Effector memory CD4-positive, alpha-beta T cell (primary cell): ENCODE data around the gene SNIP1.
"Not testable (repeated sequence)": the region's sequence is repeated elsewhere in the genome, so short reads cannot be mapped to it uniquely, and the experiment has no call there.

ENCODE experiments used
- DNase-seq, 3 donors: peaks; one replicate each; pipeline ENCODE4 v3.0.0-alpha.2; 2020
- H3K27ac ChIP-seq: 2 replicates; pipeline ENCODE4 v1.7.0; 2013; ENCODE audit warnings: mild to moderate bottlenecking, low read length, moderate library complexity; ENCODE audit not compliant: insufficient read depth, poor library complexity, severe bottlenecking
- H3K27me3 ChIP-seq: replicated peaks from 2 replicates; pipeline ENCODE4 v1.7.0; 2013; ENCODE audit warnings: mild to moderate bottlenecking, low read length; ENCODE audit not compliant: insufficient read depth, control insufficient read depth, poor library complexity, severe bottlenecking
- H3K36me3 ChIP-seq: 2 replicates; pipeline ENCODE4 v1.7.0; 2013; ENCODE audit warnings: mild to moderate bottlenecking, low read length, moderate library complexity; ENCODE audit not compliant: control insufficient read depth, insufficient read depth
- H3K4me1 ChIP-seq: 2 replicates; pipeline ENCODE4 v1.7.0; 2013; ENCODE audit warnings: low read length, mild to moderate bottlenecking; ENCODE audit not compliant: control insufficient read depth, insufficient read depth, poor library complexity, severe bottlenecking
- H3K4me3 ChIP-seq: 2 replicates; pipeline ENCODE4 v1.7.0; 2013; ENCODE audit warnings: low read length, low read depth, mild to moderate bottlenecking; ENCODE audit not compliant: insufficient read depth, poor library complexity, severe bottlenecking
- H3K9me3 ChIP-seq: 2 replicates; pipeline ENCODE4 v1.7.0; 2013; ENCODE audit warnings: mild to moderate bottlenecking, low read length, moderate library complexity; ENCODE audit not compliant: control insufficient read depth

Gene SNIP1

GRCh38 chr1:37514350-37515184 is 39.5 kb downstream of the SNIP1 start, which contains the start of gene MEAF6:
Gene MEAF6 (minus strand): TSS chr1:37514766. CDS start chr1:37514746, 20 bp downstream.
- Histone ChIP-seq H3K27ac (peak within 1 kb of the TSS; percentile 83), H3K27me3 (no peaks in the 10 kb centered on the region), H3K4me3 (peak within 1 kb of the TSS; percentile 71), H3K36me3 (peaks cover 10% of the 10 kb centered on the region), H3K9me3 (no peaks in the 10 kb centered on the region), H3K4me1 (peaks cover 10% of the 10 kb centered on the region)
- peak; percentile 71 to 79 (median 73) for DNase-seq

DNA sequence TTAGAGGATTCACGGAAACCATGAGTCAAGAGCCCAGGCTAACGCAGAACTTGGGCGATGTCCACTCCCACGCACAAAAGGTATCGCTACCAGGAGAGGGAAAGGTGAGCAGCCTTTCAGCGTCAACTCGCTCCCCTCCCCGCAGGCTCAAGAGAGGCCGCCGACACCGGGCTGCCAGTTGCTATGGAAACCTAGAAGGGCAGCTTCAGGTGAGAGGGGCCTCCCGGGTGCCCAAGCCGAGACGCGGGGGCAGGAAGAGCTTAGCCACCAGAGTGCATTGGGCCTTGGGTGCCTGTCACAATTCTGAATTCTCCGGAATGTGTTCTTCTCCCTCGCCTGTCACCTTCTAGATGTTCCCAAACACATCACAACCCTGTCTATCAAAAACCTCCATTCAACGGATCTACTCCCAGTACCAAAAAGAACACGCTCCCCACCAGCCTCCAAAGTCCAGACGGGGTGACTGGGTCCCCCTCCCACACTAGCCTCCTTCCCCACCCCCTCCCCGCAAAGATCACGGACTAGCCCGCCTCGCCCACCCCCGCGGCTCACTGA is 40.2 kb downstream of the SNIP1 start:
- Histone ChIP-seq H3K4me3 (peak overlapping the region; percentile 71), H3K36me3 (peaks cover 15% of the 10 kb centered on the region), H3K27me3 (no peaks in the 10 kb centered on the region), H3K27ac (peak overlapping the region; percentile 83), H3K9me3 (no peaks in the 10 kb centered on the region), H3K4me1 (peaks cover 10% of the 10 kb centered on the region)
- peak; percentile 22 to 39 (median 25) for DNase-seq

DNA sequence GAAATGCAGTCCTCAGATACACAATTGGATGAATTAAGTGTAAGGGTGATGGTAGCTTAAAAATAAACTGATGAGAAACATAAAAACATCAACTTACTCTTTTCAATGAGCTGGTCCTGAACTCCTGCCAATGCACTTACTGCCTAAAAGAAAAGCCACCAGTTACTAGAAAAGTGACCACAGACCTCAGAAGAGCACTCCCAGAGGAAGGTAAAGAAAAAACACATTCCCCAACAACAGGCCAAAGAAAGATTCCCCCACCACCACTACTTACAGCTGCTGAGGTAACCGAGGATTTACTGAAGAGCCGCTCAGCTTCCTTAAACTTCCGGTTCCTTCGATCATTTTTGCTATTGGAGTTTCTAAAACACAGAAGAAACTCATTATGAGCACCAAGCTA is 44.9 kb downstream of the SNIP1 start:
- Histone ChIP-seq H3K36me3 (peaks cover 42% of the 10 kb centered on the region), H3K4me3 (no peak overlapping the region), H3K9me3 (no peaks in the 10 kb centered on the region), H3K27me3 (no peaks in the 10 kb centered on the region), H3K27ac (no peak overlapping the region), H3K4me1 (peaks cover 6% of the 10 kb centered on the region)
- no peak for DNase-seq

GRCh38 chr1:37506740-37507139 is 47.4 kb downstream of the SNIP1 start:
- Histone ChIP-seq H3K4me1 (no peaks in the 10 kb centered on the region), H3K27ac (no peak overlapping the region), H3K4me3 (no peak overlapping the region), H3K9me3 (no peaks in the 10 kb centered on the region), H3K27me3 (no peaks in the 10 kb centered on the region), H3K36me3 (peaks cover 52% of the 10 kb centered on the region)
- DNase-seq, result no peak

- peaks cover 62% of the 10 kb centered on the region for H3K36me3 ChIP-seq
Observed at GRCh38 chr1:37502791-37503190, 51.3 kb downstream of the SNIP1 start.

GRCh38 chr1:37502104-37502503 is 52.0 kb downstream of the SNIP1 start:
- Histone ChIP-seq H3K4me3 (no peak overlapping the region), H3K36me3 (peaks cover 59% of the 10 kb centered on the region), H3K9me3 (no peaks in the 10 kb centered on the region), H3K27me3 (no peaks in the 10 kb centered on the region), H3K4me1 (no peaks in the 10 kb centered on the region), H3K27ac (no peak overlapping the region)
- no peak for DNase-seq

More at GRCh38 chr1:37502791-37503190, 51.3 kb downstream of the SNIP1 start:
- H3K9me3 ChIP-seq, H3K27ac ChIP-seq, DNase-seq, H3K4me3 ChIP-seq, H3K27me3 ChIP-seq, H3K4me1 ChIP-seq: not testable (repeated sequence)

GRCh38 chr1:37501661-37502060 is 52.4 kb downstream of the SNIP1 start:
- no peak overlapping the region for H3K4me3 ChIP-seq
- no peaks in the 10 kb centered on the region for H3K9me3 ChIP-seq
- H3K27me3 ChIP-seq, result no peaks in the 10 kb centered on the region
- peaks cover 59% of the 10 kb centered on the region for H3K36me3 ChIP-seq
- H3K27ac ChIP-seq, result no peak overlapping the region
- no peak for DNase-seq
- no peaks in the 10 kb centered on the region for H3K4me1 ChIP-seq

DNA sequence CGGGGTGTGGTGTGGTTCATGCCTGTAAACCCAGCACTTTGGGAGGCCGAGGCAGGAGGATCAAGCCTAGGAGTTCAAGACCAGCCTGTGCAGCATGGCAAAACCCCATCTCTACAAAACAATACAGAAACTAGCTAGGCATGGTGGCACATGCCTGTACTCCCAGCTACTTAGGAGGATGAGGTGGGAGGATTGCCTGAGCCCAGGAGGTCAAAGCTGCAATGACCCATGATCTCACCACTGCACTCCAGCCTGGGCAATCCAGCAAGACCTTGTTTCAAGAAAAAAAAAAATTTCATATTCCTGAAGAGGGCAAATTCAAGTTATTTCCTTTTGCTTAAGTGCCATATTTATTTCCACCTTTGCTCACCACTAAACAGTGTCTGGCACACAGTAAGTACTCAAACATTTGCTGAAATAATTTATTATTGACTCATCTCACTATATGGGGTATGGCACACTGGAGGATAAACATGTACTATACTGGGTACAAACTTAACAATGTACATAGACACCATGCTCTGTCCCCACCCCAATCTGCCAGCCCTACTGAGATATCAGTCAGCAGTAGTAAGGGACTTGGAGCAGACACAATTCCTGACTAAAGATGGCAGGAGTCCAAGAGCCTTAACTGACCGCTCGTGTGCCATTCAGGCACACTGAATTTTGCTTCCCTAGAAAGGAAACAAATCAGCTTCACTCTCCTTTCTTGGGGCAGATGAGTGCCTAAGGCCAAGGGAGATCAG is 55.0 kb downstream of the SNIP1 start:
- H3K27ac ChIP-seq, result no peak overlapping the region
- H3K4me1 ChIP-seq, result no peaks in the 10 kb centered on the region
- H3K4me3 ChIP-seq, result no peak overlapping the region
- H3K36me3 ChIP-seq, result peaks cover 56% of the 10 kb centered on the region
- H3K27me3 ChIP-seq, result no peaks in the 10 kb centered on the region
- no peak for DNase-seq
- H3K9me3 ChIP-seq, result no peaks in the 10 kb centered on the region

DNA sequence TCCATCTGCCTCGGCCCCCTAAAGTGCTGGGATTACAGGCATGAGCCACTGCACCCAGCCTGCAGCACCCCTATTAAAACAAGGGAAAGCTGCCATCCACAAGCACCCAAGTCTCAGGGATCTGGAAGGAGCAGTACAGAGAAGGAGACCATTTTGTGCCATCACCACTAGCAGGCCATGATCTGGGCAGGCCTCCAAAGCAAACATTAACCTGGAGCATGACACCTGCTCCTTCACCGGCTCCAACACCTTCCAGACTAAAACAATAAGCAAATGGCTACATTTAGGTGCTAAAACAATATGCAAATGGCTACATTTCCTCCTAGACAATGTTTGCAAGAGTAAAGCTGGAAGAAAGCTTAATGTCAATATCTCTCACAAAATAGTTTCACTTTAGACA is 56.3 kb downstream of the SNIP1 start:
- no peak overlapping the region for H3K4me3 ChIP-seq
- H3K4me1 ChIP-seq, result no peaks in the 10 kb centered on the region
- no peaks in the 10 kb centered on the region for H3K27me3 ChIP-seq
- H3K36me3 ChIP-seq, result peaks cover 55% of the 10 kb centered on the region
- no peak overlapping the region for H3K27ac ChIP-seq
- H3K9me3 ChIP-seq, result no peaks in the 10 kb centered on the region
- DNase-seq, result no peak

DNA sequence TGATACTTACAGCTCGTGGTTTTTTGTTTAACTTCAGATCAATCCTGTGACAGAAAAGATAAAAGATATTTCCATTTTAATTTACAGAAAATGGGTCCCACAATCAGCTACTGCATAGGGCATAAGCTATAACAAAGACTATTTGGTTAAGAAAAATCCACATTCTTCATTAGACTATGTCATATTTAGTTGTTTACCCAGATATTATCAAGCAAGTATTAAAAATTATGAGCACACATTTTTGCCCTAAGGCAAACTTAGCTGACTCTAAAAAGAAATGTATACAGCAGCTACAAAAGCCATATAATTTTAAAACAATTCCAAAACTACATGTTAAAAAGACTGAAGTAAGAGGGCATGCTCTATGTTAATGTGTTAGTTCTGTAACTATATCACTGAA is 58.2 kb downstream of the SNIP1 start:
- H3K9me3 ChIP-seq, result no peaks in the 10 kb centered on the region
- DNase-seq, result no peak
- peaks cover 50% of the 10 kb centered on the region for H3K36me3 ChIP-seq
- H3K27ac ChIP-seq, result no peak overlapping the region
- no peaks in the 10 kb centered on the region for H3K27me3 ChIP-seq
- H3K4me1 ChIP-seq, result no peaks in the 10 kb centered on the region
- H3K4me3 ChIP-seq, result no peak overlapping the region
